RWPE1 (cell line): Measurements from ENCODE around the gene PLTP.

Experiments
- CTCF ChIA-PET: fragments of 350-600 bp; sonication (Branson Sonifier 250); formaldehyde crosslinking; extraction: SDS; loops from one replicate; lab custom pipeline; 2021; lab: Yijun Ruan, JAX
- POLR2A ChIA-PET: fragments of 400-600 bp; formaldehyde crosslinking; extraction: SDS; loops from one replicate; lab custom pipeline; 2020; ENCODE audit warnings: antibody characterized with exemption; ENCODE audit not compliant: low non-redundant PET; lab: Yijun Ruan, JAX
- DNase-seq: peaks from one replicate; pipeline ENCODE4 v3.0.0; 2012; ENCODE audit warnings: low spot score
- H3K27ac ChIP-seq: fragments of 450-650 bp; 2 replicates; pipeline ENCODE4 v1.5.1; 2017
- CTCF ChIP-seq: fragments of 450-650 bp; conservative IDR thresholded peaks from 2 replicates; pipeline ENCODE4 v1.5.1; 2017; ENCODE audit warnings: low read depth, mild to moderate bottlenecking

Gene PLTP

DNA sequence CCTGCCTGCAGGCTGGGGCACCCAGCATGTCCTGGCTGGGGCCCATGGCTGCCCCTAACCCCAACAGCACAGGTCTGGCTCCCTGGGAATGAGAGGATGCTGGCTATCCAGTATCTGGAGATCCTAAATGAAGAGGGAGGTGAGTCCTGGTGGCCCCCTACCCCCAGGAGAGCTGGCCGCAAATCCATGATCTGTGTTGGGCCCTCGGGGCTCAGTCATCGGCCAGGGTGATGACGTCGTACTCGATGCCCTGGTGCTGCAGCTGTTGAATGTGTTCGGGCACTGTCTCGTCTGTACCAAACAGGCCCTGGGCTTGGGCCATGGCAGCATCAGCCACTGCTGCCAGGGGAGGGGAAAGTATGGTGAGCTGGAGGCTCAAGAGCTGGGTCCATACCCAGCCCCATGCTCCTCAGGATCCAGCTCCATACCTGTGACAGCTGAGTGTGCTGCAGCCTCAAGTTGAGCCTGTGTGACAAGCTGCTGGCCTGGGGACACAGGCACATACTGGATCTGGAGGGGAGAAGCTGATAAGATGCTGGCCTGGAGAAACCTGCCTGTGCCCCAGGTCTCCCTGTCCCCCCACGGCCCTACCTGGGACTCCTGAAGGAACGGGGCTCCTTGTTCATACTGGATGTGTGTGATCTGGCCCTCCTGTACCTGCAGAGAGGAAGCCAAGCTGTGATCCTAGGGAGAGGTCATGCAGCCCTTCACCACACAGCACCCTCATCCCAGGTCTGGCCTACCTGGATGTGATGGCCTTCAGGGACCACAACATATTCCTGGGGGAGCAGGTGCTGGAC is 37.0 kb upstream of the PLTP start:
- DNase-seq, result no peak
- CTCF ChIA-PET, result interaction anchor here (0.6 to 3.4 kb wide), 5 partner anchors 14 to 66 kb away, joined by 3 to 19 read pairs (median 4); no protein-coding TSS in a partner anchor
- no peak for TF ChIP-seq CTCF
- H3K27ac ChIP-seq, result peak overlapping the region; percentile 86
- POLR2A ChIA-PET, result interaction anchor here (0.6 to 5.6 kb wide), 3 partner anchors 15 to 987 kb away, joined by 4 to 35 read pairs (median 6); partner anchors contain the start of gene PCIF1

GRCh38 chr20:45948261-45948733 is 36.3 kb upstream of the PLTP start:
- ChIA-PET POLR2A (interaction anchor here (0.6 to 5.6 kb wide), 3 partner anchors 14 to 987 kb away, joined by 4 to 35 read pairs (median 6); partner anchors contain the start of gene PCIF1), CTCF (interaction anchor here (0.6 to 3.4 kb wide), 7 partner anchors 12 to 450 kb away, joined by 3 to 19 read pairs (median 4); no protein-coding TSS in a partner anchor)
- no peak for TF ChIP-seq CTCF
- DNase-seq, result no peak
- H3K27ac ChIP-seq, result peak overlapping the region; percentile 86

DNA sequence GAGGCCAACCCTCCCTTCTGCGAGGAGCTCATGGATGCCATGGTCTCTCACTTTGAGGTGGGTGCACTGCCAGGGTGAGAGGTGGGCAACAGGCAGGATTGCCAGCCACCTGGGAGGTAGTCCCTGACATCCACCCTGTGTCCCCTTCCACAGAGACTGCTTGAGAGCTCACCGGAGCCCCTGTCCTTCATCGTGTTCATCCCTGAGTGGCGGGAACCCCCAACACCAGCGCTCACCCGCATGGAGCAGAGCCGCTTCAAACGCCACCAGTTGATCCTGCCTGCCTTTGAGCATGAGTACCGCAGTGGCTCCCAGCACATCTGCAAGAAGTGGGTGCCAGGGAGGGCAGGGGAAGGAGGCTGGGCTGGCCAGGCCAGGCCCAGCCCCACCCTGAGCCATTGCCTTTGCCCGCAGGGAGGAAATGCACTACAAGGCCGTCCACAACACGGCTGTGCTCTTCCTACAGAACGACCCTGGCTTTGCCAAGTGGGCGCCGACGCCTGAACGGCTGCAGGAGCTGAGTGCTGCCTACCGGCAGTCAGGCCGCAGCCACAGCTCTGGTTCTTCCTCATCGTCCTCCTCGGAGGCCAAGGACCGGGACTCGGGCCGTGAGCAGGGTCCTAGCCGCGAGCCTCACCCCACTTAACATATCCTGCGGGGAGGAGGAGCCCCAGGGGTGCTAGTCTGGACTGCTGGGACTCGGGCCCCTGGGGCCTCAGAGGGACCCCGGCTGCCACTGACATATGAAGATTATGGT is 35.3 kb upstream of the PLTP start:
- ChIA-PET CTCF (interaction anchor here (0.6 to 3.4 kb wide), 9 partner anchors 16 to 771 kb away, joined by 3 to 19 read pairs (median 4); no protein-coding TSS in a partner anchor), POLR2A (interaction anchor here (1.0 to 5.6 kb wide), 3 partner anchors 13 to 23 kb away, joined by 3 to 35 read pairs (median 5); partner anchors contain the start of gene PCIF1)
- TF ChIP-seq CTCF, result no peak
- DNase-seq, result no peak
- H3K27ac ChIP-seq, result peak overlapping the region; percentile 86

- POLR2A ChIA-PET, result interaction anchor here (1.0 to 5.6 kb wide), 2 partner anchors 12 to 15 kb away, joined by 5 to 35 read pairs; partner anchors contain the start of gene PCIF1
- peak; percentile 53 for DNase-seq
- H3K27ac ChIP-seq, result peak overlapping the region; percentile 86
- CTCF ChIA-PET, result interaction anchor here (0.6 to 2.1 kb wide), 9 partner anchors 9 to 772 kb away, joined by 3 to 9 read pairs (median 3); no protein-coding TSS in a partner anchor
- TF ChIP-seq CTCF, result no peak
Measured at GRCh38 chr20:45946149-45946970, 34.4 kb upstream of the PLTP start.

DNA sequence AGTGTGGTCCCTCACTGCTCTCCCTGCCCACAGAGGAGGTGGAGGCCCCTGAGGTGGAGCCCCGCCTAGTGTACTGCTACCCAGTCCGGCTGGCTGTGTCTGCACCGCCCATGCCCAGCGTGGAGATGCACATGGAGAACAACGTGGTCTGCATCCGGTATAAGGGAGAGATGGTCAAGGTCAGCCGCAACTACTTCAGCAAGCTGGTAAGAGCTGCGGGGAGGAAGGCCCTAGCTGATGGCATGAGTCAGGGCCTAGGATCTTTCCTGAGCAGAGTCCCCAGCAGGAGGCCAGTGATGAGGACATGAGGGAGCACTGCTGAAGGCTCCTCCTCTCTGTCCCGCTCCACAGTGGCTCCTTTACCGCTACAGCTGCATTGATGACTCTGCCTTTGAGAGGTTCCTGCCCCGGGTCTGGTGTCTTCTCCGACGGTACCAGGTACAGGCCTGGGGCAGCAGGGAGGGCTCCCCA is 33.8 kb upstream of the PLTP start:
- POLR2A ChIA-PET, result interaction anchor here (5.6 kb wide), 1 partner anchor 11 kb away, joined by 35 read pairs; the partner anchor contains the start of gene PCIF1
- TF ChIP-seq CTCF, result no peak
- no peak for DNase-seq
- H3K27ac ChIP-seq, result peak overlapping the region; percentile 86
- CTCF ChIA-PET, result interaction anchor here (0.7 to 2.1 kb wide), 5 partner anchors 9 to 388 kb away, joined by 3 to 9 read pairs (median 4); no protein-coding TSS in a partner anchor
